Mucosa of descending colon (tissue), 3 donors: ENCODE results near the gene PCSK4. TPM values are rescaled to one million over a fixed set of nuclear protein-coding genes. Genes with fewer than 3 reads are reported as not detected.

Source experiments
- ATAC-seq: fragments of 200-7000 bp; cut with Tn5 transposase; one replicate; pipeline ENCODE4 v1.9.1; 2020; ENCODE audit warnings: mild to moderate bottlenecking, moderate library complexity
- DNase-seq, 3 donors: peaks; one replicate each; pipeline ENCODE4 v3.0.0-alpha.2; 2020
- H3K36me3 ChIP-seq: fragments of 200-600 bp; one replicate; pipeline ENCODE4 v1.8.0; 2021; ENCODE audit warnings: low read depth, mild to moderate bottlenecking
- H3K4me1 ChIP-seq: fragments of 200-600 bp; one replicate; pipeline ENCODE4 v1.8.0; 2021; ENCODE audit warnings: low read depth, mild to moderate bottlenecking
- H3K4me3 ChIP-seq: fragments of 200-600 bp; one replicate; pipeline ENCODE4 v1.8.0; 2021; ENCODE audit warnings: mild to moderate bottlenecking
- H3K9me3 ChIP-seq: fragments of 200-600 bp; one replicate; pipeline ENCODE4 v1.8.0; 2021; ENCODE audit warnings: mild to moderate bottlenecking
- intact Hi-C, 2 donors: fragments of 100-400 bp; cut with DNase I in 1 of 2; cut with micrococcal nuclease in 1 of 2; formaldehyde crosslinking; loops; one replicate each; pipeline versions ENCODE4 v1.11.0 to v1.11.1; 2022; cut with DNase I, micrococcal nuclease
- total RNA-seq, 3 donors: library from RNA; stranded (reverse); fragmentation: NEBNext Ultra II Directional in 2 of 3; extraction: Animal tissue kit (Norgen Biotek cat#: 25700) in 2 of 3; gene quantifications; one replicate each; pipeline versions ENCODE4 v1.2.1 to v1.2.4, GENCODE V29; 2021 to 2023
- TF ChIP-seq, protein P1 (sequence below): fragments of 200-600 bp; IDR thresholded peaks from one replicate; pipeline ENCODE4 v1.8.0; 2022; ENCODE audit warnings: antibody characterized with exemption, mild to moderate bottlenecking
- donor health status: DM: no; HTN: no; CAD: no; lungs with moderate emphysema.
- donor health status: DM: no; HTN: no; CAD: no.
- donor health status: DM: no; HTN: yes; CAD: no.

PCSK4 gene
- total RNA-seq, 3 donors from 2014 or later = 3.3 to 7.5 (median 4.9) TPM

DNA sequence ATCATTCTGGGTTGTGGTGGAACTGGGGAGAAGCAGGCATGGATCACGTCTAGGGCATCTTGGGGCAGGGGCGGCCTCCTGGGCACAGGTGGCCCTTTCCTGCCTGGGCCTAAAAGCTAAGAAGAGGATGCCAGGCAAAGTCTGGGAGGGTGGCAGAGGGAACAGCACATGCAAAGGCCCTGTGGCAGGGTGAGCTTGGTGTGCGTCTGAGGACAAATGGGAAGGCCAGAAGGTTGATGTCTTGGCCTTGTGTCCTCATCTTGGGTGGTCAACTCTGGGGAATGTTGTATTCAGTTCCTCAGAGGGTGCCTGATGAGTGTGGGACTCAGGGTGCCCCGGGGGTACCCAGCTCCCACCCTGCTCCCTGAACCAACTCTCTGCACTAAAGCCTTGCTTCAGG lies 28.3 kb upstream of the PCSK4 start:
- intact Hi-C loops = no loop called here
- no peaks in the 10 kb centered on the region for H3K4me1 ChIP-seq

DNA sequence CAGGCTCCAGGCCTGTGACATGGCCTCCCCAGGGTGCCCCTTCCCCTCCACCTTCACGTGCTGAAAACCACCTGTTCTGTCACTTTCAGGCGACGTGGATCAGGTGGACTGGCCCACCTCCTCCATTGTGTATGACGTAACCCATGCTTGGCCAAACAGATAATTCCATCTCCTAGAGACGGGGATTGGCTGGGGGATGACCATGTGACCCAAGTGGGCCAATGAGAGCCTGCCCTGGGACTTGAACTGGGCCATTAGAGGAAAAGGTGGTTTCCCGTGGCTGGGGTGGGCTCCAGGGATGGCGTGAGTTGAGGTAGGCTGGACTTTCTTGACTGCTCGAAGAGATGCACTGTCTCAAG lies 26.2 kb upstream of the PCSK4 start:
- Histone ChIP-seq H3K4me3 (no peak overlapping the region), H3K9me3 (no peaks in the 10 kb centered on the region), H3K36me3 (no peaks in the 10 kb centered on the region), H3K4me1 (no peaks in the 10 kb centered on the region)
- TF ChIP-seq, protein P1, sequence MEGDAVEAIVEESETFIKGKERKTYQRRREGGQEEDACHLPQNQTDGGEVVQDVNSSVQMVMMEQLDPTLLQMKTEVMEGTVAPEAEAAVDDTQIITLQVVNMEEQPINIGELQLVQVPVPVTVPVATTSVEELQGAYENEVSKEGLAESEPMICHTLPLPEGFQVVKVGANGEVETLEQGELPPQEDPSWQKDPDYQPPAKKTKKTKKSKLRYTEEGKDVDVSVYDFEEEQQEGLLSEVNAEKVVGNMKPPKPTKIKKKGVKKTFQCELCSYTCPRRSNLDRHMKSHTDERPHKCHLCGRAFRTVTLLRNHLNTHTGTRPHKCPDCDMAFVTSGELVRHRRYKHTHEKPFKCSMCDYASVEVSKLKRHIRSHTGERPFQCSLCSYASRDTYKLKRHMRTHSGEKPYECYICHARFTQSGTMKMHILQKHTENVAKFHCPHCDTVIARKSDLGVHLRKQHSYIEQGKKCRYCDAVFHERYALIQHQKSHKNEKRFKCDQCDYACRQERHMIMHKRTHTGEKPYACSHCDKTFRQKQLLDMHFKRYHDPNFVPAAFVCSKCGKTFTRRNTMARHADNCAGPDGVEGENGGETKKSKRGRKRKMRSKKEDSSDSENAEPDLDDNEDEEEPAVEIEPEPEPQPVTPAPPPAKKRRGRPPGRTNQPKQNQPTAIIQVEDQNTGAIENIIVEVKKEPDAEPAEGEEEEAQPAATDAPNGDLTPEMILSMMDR = no peak
- DNase-seq (no peak), ATAC-seq (no peak)
- intact Hi-C loops = no loop called here

More for the DNA sequence above, 28.3 kb upstream of the PCSK4 start:
- Histone ChIP-seq H3K4me3 (no peak overlapping the region), H3K36me3 (no peaks in the 10 kb centered on the region), H3K9me3 (no peaks in the 10 kb centered on the region)
- TF ChIP-seq, protein P1 = no peak
- ATAC-seq = no peak
- no peak for DNase-seq

DNA sequence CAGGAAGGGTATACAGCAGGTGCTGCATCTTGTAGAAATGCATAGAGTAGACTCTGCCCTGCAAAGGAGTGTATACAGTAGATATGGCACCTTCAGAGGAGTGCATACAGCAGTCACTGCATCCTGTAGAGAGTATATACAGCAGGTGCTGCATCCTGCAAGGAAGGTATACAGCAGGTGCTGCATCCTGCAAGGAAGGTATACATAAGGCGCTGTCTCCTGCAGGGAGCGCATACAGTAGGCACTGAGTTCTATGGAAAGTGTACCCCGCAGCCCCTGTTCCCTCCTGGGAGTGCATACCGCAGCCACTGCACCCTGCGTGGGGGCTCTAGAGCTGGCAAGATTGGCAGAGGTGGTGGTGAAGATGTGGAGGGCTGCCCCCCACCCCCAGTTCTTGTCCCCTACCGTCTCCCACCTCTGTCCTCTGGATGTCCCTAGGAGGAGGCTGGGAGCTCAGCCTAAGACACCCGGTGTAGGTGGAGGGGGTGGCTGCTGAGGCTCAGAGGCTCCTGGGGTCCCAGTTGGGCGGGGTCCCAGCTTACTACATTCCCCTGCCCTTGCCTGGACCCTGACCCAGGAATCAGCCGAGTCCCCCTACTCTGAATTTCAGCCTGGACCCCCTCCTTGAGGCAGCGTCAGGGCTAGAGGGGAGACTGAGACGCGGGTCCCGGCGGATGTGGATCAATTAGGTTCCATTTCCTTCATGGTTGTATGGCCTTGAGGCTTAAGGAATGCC lies 25.0 kb upstream of the PCSK4 start:
- intact Hi-C loops = no loop called here
- ATAC-seq (no peak), DNase-seq (no peak)
- Histone ChIP-seq H3K4me1 (no peaks in the 10 kb centered on the region), H3K36me3 (no peaks in the 10 kb centered on the region), H3K4me3 (no peak overlapping the region), H3K9me3 (no peaks in the 10 kb centered on the region)
- TF ChIP-seq, protein P1 = no peak

DNA sequence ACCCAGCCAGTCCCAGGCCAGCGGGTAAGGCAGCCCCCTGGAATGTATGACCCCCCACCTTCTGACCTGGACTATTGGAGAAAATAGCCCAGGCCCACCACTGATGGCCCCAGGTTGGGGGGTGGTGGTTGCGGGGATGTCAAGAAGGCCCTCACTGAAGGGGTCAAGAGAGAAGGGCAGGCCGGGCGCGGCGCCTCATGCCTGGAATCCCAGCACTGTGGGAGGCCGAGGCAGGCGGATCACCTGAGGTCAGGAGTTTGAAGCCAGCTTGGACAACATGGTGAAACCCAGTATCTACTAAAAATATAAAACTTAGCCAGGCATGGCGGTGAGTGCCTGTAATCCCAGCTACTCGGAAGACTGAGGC lies 24.1 kb upstream of the PCSK4 start:
- intact Hi-C loops = no loop called here
- Histone ChIP-seq H3K9me3 (no peaks in the 10 kb centered on the region), H3K4me3 (no peak overlapping the region), H3K4me1 (no peaks in the 10 kb centered on the region), H3K36me3 (no peaks in the 10 kb centered on the region)
- ATAC-seq = no peak
- DNase-seq = no peak
- TF ChIP-seq, protein P1 = no peak

DNA sequence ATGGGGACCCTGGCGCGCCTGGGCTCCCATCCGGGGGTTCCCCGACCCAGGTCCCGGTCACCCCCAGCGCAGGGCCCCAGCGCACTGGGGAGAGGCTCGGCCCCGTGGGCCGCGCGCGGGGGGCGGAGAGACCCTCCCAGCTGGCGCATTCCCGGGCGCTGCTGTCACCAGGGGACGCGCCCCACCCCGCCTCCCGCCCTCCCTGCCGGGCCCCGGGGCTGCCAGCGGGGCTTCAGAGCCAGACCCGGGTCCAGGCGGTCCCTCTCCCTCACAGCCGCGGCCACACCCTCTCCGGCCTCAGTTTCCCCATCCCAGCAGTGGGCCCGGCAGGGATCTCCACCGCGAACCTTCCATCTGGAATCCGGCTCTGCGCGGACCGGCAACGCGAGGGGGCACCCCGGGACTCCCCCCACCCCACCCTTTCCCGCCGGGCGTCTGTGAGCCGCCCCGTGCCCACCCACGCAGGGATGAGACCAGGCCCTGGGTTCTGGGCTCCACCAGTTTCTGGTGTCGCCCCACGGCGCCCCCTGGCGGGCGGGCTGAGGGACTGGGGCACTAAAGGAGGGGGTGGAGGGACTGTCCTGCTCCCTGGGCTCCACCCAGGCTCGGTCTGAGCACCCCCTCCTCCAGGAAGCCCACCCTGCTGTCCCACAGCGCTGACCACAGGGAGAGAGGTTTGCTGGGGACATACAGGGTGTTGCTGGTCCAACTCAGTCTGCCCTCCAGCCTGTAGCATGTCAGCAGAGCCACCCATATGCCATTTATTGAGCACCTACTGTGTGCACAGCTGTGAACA lies 23.5 kb upstream of the PCSK4 start:
- H3K36me3 ChIP-seq = no peaks in the 10 kb centered on the region
- no peaks in the 10 kb centered on the region for H3K9me3 ChIP-seq
- peak overlapping the region; percentile 11 for H3K4me3 ChIP-seq
- DNase-seq (peak; percentile 56 to 78 (median 69)), ATAC-seq (peak; percentile 76)
- H3K4me1 ChIP-seq = no peaks in the 10 kb centered on the region
- intact Hi-C loops = no loop called here
- TF ChIP-seq, protein P1 = peak; percentile 53
